H1 (cell line): ENCODE measurements around the gene TMEM179B. TPM values are rescaled to one million over a fixed set of nuclear protein-coding genes. Genes with fewer than 3 reads are reported as not detected.

Experiments used
- ASH2L ChIP-seq: fragments of 200-600, 300-600 bp; sonication (generic); IDR thresholded peaks from one replicate; pipeline ENCODE4 v1.7.1; 2017; ENCODE audit warnings: low read length
- BRCA1 ChIP-seq: IDR thresholded peaks from 2 replicates; pipeline ENCODE4 v1.6.1; 2012; ENCODE audit warnings: low read depth, low read length, improper control_type of control experiment
- CBX5 ChIP-seq: fragments of 300-800, 300-1000 bp; sonication (generic); IDR thresholded peaks from 2 replicates; pipeline ENCODE4 v1.7.1; 2016; ENCODE audit warnings: antibody characterized with exemption, low read length, low read depth
- CEBPB ChIP-seq: IDR thresholded peaks from 2 replicates; pipeline ENCODE4 v1.6.1; 2012; ENCODE audit warnings: low read depth, low read length
- CHD1 ChIP-seq: IDR thresholded peaks from 2 replicates; pipeline ENCODE4 v1.6.1; 2012; ENCODE audit warnings: low read depth, low read length, improper control_type of control experiment
- CHD2 ChIP-seq: IDR thresholded peaks from 2 replicates; pipeline ENCODE4 v1.6.1; 2012; ENCODE audit warnings: low read length, improper control_type of control experiment
- EP300 ChIP-seq, 2 experiments: IDR thresholded peaks; 1 replicate in 1 of 2; 2 replicates in 1 of 2; pipeline ENCODE4 v1.6.1; 2011 to 2012; ENCODE audit warnings: low read depth in 2 of 2, low read length in 2 of 2, mild to moderate bottlenecking in 2 of 2, borderline replicate concordance in 1 of 2, inconsistent platforms in 1 of 2, moderate library complexity in 1 of 2
- HDAC2 ChIP-seq, 2 experiments: fragments of 300-600 bp in 1 of 2; sonication (generic) in 1 of 2; IDR thresholded peaks; 2 replicates each; pipeline ENCODE4 v1.6.1; 2011 to 2012; ENCODE audit warnings: low read depth in 2 of 2, low read length in 2 of 2, mild to moderate bottlenecking in 2 of 2, moderate library complexity in 2 of 2, borderline replicate concordance in 1 of 2, inconsistent platforms in 1 of 2
- JUN ChIP-seq: IDR thresholded peaks from 2 replicates; pipeline ENCODE4 v1.6.1; 2011; ENCODE audit warnings: low read depth, mild to moderate bottlenecking, improper control_type of control experiment, low read length
- MAFK ChIP-seq: IDR thresholded peaks from 2 replicates; pipeline ENCODE4 v1.6.1; 2012; ENCODE audit warnings: low read depth, mild to moderate bottlenecking, improper control_type of control experiment, low read length
- POLR2AphosphoS5 ChIP-seq: IDR thresholded peaks from 2 replicates; pipeline ENCODE4 v1.6.1; 2011; ENCODE audit warnings: low read depth, low read length
- RAD21 ChIP-seq, 2 experiments: IDR thresholded peaks in 1 of 2; conservative IDR thresholded peaks in 1 of 2; 2 replicates each; pipeline ENCODE4 v1.6.1; 2011; ENCODE audit warnings: low read depth in 2 of 2, low read length in 2 of 2, improper control_type of control experiment in 1 of 2, inconsistent platforms in 1 of 2, mild to moderate bottlenecking in 1 of 2, moderate library complexity in 1 of 2
- RFX5 ChIP-seq: IDR thresholded peaks from 2 replicates; pipeline ENCODE4 v1.6.1; 2011; ENCODE audit warnings: low read depth, low read length, improper control_type of control experiment, borderline replicate concordance
- RNF2 ChIP-seq: fragments of 200-900, 300-1000 bp; sonication (generic); IDR thresholded peaks from 2 replicates; pipeline ENCODE4 v1.7.1; 2016; ENCODE audit warnings: borderline replicate concordance, low read depth, mild to moderate bottlenecking, antibody characterized with exemption, low read length; ENCODE audit not compliant: poor library complexity, severe bottlenecking; ENCODE audit errors: missing control alignments
- SIN3A ChIP-seq, 2 experiments: IDR thresholded peaks in 1 of 2; conservative IDR thresholded peaks in 1 of 2; 2 replicates each; pipeline ENCODE4 v1.6.1; 2011 to 2012; ENCODE audit warnings: low read length in 2 of 2, improper control_type of control experiment in 1 of 2, low read depth in 1 of 2, mild to moderate bottlenecking in 1 of 2
- SP2 ChIP-seq: IDR thresholded peaks from 2 replicates; pipeline ENCODE4 v1.6.1; 2012; ENCODE audit warnings: mild to moderate bottlenecking, low read length, inconsistent platforms
- SP4 ChIP-seq: IDR thresholded peaks from 2 replicates; pipeline ENCODE4 v1.6.1; 2012; ENCODE audit warnings: low read length, inconsistent platforms
- TAF7 ChIP-seq: optimal IDR thresholded peaks from 2 replicates; pipeline ENCODE3; 2011; ENCODE audit warnings: low read depth, mild to moderate bottlenecking, inconsistent platforms, low read length, moderate library complexity, borderline replicate concordance
- polyA plus RNA-seq, 7 experiments: library from polyadenylated mRNA; depleted of rRNA in 3 of 7; stranded (reverse) in 5 of 7; unstranded in 2 of 7; fragments of >200 nt in 5 of 7; fragments of 200-250 nt in 2 of 7; gene quantifications; 1 replicate in 5 of 7; 2 replicates in 1 of 7; 4 replicates in 1 of 7; pipeline versions ENCODE4 v1.2.1 to v1.2.3, GENCODE V29; 2011 to 2013; ENCODE audit warnings: missing spikeins in 2 of 7, mixed read lengths in 2 of 7
- total RNA-seq: library from RNA; stranded (reverse); fragmentation: NEBNext Ultra II Directional; extraction: Animal tissue kit (Norgen Biotek cat#: 25700); gene quantifications from 2 replicates; pipeline ENCODE4 v1.2.1, GENCODE V29; 2021
- TF ChIP-seq, protein P1 (sequence below), 3 experiments: IDR thresholded peaks; 1 replicate in 2 of 3; 2 replicates in 1 of 3; pipeline versions ENCODE4 v1.5.1 to v1.6.1; 2011; ENCODE audit warnings: low read length in 3 of 3, mild to moderate bottlenecking in 3 of 3, inconsistent platforms in 2 of 3, low read depth in 1 of 3, moderate library complexity in 1 of 3; ENCODE audit not compliant: insufficient read depth in 1 of 3; ENCODE audit errors: control extremely low read depth in 1 of 3
- TF ChIP-seq, protein P2 (sequence below): IDR thresholded peaks from 2 replicates; pipeline ENCODE4 v1.6.1; 2011; ENCODE audit warnings: low read depth, mild to moderate bottlenecking, low read length; ENCODE audit not compliant: insufficient read depth

Gene TMEM179B
- total and polyA plus RNA-seq, 2 of the 8 experiments (the other 6 are each of a cell fraction or from before 2014, with no cell fraction given) = 18.6 to 62.2 TPM

DNA sequence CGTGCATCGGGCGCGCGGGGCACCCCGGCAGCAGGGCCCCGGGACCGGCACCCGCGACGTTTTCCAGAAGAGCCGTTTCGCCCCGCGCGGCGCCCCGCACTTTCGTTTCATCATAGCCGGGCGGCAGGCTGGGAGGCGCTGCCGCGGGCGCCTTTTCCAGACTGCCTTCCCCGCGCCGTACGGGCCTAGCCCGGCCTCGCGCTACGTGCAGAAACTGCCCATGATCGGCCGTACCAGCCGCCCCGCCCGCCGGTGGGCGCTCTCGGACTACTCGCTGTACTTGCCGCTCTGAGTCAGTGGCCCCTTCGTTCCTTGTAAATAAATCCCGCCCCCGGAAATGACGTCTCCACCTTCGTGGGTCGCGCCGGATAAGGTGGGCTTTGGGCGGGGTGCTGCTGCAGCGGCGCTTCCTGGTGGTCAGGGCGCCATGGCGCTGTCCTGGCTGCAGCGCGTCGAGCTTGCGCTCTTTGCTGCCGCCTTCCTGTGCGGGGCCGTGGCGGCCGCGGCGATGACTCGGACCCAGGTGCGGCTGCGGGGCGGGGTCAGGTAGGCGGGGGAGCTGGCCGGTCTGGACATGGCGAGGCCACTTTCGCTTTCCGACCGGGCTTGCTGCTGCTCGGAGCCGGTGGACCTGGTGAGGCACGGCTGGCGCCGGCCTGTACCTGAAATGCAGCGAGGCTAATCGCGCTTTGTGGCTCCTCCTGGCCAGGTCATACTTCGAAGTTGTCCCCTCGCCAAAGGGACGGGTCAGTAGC lies at the start of gene TMEM179B (continued):
- no peak for TF ChIP-seq MAFK
- no peak for TF ChIP-seq RNF2
- TF ChIP-seq ASH2L = peak; percentile 77
- TF ChIP-seq, protein P1, sequence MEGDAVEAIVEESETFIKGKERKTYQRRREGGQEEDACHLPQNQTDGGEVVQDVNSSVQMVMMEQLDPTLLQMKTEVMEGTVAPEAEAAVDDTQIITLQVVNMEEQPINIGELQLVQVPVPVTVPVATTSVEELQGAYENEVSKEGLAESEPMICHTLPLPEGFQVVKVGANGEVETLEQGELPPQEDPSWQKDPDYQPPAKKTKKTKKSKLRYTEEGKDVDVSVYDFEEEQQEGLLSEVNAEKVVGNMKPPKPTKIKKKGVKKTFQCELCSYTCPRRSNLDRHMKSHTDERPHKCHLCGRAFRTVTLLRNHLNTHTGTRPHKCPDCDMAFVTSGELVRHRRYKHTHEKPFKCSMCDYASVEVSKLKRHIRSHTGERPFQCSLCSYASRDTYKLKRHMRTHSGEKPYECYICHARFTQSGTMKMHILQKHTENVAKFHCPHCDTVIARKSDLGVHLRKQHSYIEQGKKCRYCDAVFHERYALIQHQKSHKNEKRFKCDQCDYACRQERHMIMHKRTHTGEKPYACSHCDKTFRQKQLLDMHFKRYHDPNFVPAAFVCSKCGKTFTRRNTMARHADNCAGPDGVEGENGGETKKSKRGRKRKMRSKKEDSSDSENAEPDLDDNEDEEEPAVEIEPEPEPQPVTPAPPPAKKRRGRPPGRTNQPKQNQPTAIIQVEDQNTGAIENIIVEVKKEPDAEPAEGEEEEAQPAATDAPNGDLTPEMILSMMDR (IDR thresholded peaks at IDR 0.05; ENCODE audit: control extremely low read depth in 1 of 3, insufficient read depth in 1 of 3, low read depth in 1 of 3, low read length in 3 of 3) = peak; percentile 49 to 67 (median 64)
- TF ChIP-seq TAF7 = peak; percentile 91
- no peak for TF ChIP-seq CHD1
- peak in 1 of 2 experiments; percentile 86; a peak in 2 of 4 replicates for TF ChIP-seq HDAC2 (IDR thresholded peaks at IDR 0.05; ENCODE audit: borderline replicate concordance in 1 of 2, low read depth in 2 of 2, low read length in 2 of 2)
- TF ChIP-seq RAD21 (IDR thresholded peaks at IDR 0.05 in 1 of 2, conservative IDR thresholded peaks at IDR 0.05 in 1 of 2; ENCODE audit: low read depth in 2 of 2, low read length in 2 of 2) = peak; percentile 44 to 51
- TF ChIP-seq SIN3A (conservative IDR thresholded peaks at IDR 0.05 in 1 of 2, IDR thresholded peaks at IDR 0.05 in 1 of 2; ENCODE audit: low read depth in 1 of 2, low read length in 2 of 2) = peak in 1 of 2 experiments; percentile 70; a peak in 3 of 4 replicates
- TF ChIP-seq POLR2AphosphoS5 = peak; percentile 98
- TF ChIP-seq CHD2 = no peak; the same call in 1 of the 2 replicates
- TF ChIP-seq CEBPB = no peak
- no peak for TF ChIP-seq RFX5
- TF ChIP-seq JUN = no peak
- peak in 1 of 2 experiments; percentile 71; a peak in 1 of 3 replicates for TF ChIP-seq EP300 (IDR thresholded peaks at IDR 0.05; ENCODE audit: borderline replicate concordance in 1 of 2, low read depth in 2 of 2, low read length in 2 of 2)
- no peak for TF ChIP-seq CBX5
- no peak for TF ChIP-seq BRCA1
- TF ChIP-seq SP4 = no peak
- no peak for TF ChIP-seq SP2
- TF ChIP-seq, protein P2, sequence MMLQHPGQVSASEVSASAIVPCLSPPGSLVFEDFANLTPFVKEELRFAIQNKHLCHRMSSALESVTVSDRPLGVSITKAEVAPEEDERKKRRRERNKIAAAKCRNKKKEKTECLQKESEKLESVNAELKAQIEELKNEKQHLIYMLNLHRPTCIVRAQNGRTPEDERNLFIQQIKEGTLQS = 0 out of 2 replicates have a peak, but pooled peaks have one; percentile 14
